GM12801 (cell line): ENCODE data around the gene EXOC1L.

Experiments
- CTCF ChIP-seq: IDR thresholded peaks from one replicate; pipeline ENCODE4 v1.5.1; 2011; ENCODE audit warnings: control low read depth; ENCODE audit not compliant: insufficient read length; ENCODE audit errors: extremely low read depth

EXOC1L gene

GRCh38 chr4:55834086-55834795, 14.7 kb downstream of the EXOC1L start:
- no peak for TF ChIP-seq CTCF

GRCh38 chr4:55837903-55838302, 18.3 kb downstream of the EXOC1L start:
- TF ChIP-seq CTCF = no peak

- no peak for TF ChIP-seq CTCF
Measured at GRCh38 chr4:55838356-55838755, 18.8 kb downstream of the EXOC1L start.

- TF ChIP-seq CTCF = no peak
Measured at GRCh38 chr4:55838952-55839351, 19.4 kb downstream of the EXOC1L start.

GRCh38 chr4:55840956-55841355, 21.4 kb downstream of the EXOC1L start:
- no peak for TF ChIP-seq CTCF

- TF ChIP-seq CTCF = no peak
Measured at GRCh38 chr4:55849724-55850123, 30.1 kb downstream of the EXOC1L start.

GRCh38 chr4:55851885-55852284, 32.3 kb downstream of the EXOC1L start:
- no peak for TF ChIP-seq CTCF
